NCI-H748 (cell line): ENCODE measurements around the gene PCDH1.
"Not testable (repeated sequence)": the region's sequence is repeated elsewhere in the genome, so short reads cannot be mapped to it uniquely, and the experiment has no call there.

Experiments used
- DNase-seq: peaks from one replicate; lab custom pipeline; 2025; ENCODE audit not compliant: unreplicated experiment; lab: John Stamatoyannopoulos, UW

Gene PCDH1

GRCh38 chr5:141902015-141902814 lies 24.0 kb upstream of the PCDH1 start:
- DNase-seq, result no peak

- no peak for DNase-seq
Observed at GRCh38 chr5:141898448-141899049, 20.3 kb upstream of the PCDH1 start.

- DNase-seq, result no peak
Observed at GRCh38 chr5:141897425-141897824, 19.2 kb upstream of the PCDH1 start.

DNA sequence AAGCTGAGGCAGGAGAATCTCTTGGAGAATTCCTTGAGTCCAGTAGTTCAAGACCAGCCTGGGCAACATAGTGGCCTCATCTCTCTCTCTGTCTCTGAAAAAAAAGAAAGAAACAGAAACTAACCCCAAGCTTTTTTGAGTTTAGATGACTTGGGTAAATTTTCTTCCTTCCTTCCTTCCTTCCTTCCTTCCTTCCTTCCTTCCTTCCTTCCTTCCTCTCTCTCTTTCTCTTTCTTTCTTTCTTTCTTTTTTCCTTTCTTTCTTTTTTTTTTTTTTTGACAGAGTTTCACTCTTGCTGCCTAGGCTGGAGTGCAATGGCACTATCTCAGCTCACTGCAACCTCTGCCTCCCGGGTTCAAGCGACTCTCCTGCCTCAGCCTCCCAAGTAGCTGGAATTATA lies 12.2 kb upstream of the PCDH1 start:
- DNase-seq, result not testable (repeated sequence)

DNA sequence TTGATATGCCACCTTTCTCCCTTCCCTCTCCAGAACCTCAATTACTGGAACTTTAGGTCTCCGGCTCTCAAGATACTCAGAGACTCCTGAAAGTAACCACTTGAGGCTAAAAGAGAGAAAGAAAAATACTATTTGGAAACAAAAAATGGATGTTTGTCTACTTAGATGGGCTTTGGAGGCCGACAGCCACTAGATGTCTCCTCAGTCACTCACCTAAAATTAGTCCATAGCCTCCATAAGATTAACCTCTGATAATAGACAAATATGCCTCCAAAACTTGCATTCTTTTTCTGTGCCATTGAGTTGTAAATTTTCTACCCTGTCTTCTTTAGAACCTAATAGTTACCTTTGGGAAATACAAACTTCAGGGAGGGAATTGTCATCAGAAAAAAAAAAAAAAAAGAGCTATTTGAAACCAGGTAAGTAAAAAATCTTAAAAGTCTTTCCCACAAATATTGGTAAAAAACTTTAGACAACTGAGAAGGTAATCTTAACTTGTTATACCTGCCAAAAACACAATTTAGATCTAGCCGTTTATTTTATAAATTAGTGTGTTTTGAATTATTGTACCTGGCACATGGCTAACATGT lies 11.2 kb upstream of the PCDH1 start:
- no peak for DNase-seq

GRCh38 chr5:141883892-141884318 lies 5.7 kb upstream of the PCDH1 start:
- DNase-seq, result no peak

DNA sequence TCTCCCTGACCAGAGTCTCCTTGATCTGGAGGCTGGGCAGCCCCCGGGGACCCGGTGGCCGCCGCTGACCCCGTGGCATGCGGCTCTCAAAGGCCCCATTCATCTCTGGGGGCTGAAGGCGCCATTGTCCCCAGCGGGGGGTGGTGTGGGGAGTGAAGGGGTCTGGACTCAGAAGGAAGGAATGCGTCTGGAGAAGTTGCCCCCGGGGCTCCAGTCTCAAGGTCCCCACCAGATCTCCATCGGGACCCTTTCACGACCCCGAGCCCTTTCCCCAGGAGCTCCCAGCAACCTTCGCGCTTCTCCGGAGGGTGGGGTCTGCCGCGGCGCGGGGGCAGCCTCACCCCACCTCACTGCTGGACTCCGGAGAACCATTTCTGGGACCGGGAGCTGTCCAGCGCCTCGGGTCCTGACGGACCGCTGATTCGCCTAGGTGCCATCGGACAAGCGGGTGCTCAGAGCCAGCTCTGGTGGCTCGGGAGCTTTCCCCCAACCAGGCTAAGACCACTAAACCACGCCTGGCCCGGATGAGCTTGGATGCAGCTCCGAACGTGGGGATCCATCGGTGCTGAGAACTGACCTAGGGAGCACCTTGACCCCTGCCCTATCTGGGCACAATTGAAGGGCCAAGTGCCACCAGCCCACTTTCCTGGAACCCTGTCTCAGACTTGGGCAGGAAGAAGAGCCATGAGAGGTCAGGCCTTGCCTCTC lies 5.1 kb upstream of the PCDH1 start:
- DNase-seq, result no peak

- DNase-seq, result peak; percentile 91
Observed at GRCh38 chr5:141882594-141883183, 4.5 kb upstream of the PCDH1 start.

DNA sequence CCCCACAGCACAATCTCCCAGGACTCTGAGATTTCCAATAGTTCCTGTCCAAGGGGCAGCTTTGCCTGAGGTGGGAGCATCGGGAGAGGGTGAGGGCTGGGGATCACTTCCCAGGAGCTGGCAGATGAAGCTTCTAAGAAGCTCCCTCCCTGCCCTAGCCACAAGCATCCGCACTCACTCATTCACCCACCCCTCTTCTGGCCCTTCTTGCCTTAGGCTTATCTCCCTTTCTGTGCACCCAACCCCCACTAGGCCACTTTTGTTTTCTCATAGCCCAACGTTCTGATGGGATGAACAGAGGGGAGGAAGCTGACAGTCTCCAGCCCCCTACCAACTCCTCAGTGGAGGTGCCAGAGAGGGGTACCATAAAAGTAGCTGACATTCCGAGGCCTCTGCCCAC lies 3.7 kb upstream of the PCDH1 start:
- no peak for DNase-seq

GRCh38 chr5:141880961-141881801 lies 3.0 kb upstream of the PCDH1 start:
- no peak for DNase-seq

DNA sequence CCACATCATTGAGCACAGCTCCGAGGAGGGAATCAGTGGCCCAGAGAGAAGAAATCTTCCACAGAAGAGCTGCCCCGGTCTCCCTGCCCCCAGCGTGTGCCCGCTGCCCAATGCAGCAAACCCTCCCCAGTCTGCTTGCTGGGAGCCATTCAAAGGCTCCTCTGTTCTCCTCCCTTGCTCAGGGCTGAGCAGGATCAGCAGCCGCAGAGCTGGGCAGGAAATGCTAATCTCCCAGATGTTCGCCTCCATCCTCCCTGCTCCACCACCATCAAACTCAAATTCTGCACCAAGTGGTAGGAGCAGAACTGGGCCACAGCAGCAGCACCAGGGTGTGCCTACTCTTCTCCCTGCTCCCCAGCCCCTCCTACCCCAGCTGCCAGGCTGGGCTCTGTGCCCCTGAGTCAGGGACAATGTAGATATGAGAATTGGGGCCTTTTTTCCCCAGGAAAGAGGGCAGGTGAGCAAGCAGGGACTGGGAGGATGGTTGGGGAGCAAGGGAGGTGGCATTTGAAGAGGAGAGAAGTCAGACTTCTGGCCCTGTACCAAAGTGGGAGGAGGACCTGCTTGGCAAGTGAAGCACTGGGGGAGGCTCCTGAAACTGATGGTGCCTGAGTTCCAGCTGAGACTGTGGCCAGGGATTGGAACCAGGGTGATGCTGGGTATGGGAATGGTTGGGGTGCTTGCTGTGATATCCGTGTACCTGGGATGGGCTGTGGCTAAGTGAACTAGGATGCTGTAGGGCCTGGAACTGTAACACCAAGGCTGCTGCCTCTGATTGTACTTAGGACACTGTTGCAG lies 1.9 kb upstream of the PCDH1 start:
- DNase-seq, result no peak

DNA sequence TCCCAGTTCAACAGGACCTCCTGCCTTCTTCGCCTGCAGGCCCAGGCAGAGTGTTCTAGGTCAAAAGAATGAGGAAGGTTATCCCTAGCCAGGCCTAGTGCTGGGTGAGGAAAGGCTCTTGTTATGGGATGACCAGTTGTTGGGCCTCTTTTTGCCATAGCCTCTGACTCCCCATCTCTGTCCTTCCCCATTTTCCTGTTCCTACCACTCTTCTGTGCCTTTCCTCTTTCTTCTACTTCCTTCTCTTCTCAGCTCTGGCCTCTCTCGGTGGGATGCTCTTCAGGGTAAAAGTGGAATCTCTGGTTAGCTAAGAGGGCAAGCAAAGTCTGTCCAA lies 1.2 kb upstream of the PCDH1 start:
- DNase-seq, result no peak

- DNase-seq, result peak; percentile 93
Observed at GRCh38 chr5:141878711-141879425, 658 bp upstream of the PCDH1 start.

DNA sequence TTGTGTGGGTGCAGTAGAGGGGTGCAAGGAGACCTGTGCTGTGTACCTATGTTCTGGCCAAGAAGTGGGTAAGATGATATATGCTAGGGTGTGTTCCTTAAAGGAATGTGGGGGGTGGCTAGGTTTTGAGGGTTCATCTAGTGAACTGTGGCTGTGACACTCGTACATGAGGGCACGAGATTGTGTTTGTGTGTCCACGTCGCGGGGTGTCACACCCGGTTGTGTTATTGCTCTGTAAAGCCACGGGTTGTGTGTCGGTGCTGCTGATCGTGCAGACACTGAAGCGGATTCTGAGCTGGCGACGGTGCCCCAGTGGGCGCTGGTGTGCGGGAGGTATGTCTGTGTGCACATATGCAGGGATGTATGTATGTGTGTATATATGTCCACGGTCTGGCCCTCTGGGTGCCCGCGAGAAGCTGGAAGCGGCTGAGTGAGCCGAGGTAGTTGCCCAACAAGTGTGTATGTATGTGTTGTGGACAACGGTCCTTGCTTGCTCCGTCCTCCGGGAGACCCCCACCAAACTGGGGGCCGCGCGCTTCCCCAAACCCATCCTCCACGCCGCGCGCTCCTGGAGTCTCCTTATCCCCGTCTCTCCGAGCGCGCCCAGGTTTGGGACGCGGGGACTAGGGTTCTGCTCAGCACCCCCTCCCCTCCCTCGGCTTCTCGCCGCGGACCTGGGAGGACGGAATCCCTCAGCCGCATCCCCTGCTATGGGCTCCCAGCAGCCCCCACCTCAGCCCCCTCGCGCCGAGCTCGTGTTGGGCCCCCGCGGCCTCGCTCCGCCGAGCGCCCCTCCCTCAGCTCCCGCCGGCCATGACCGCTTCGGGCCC lies 639 bp downstream of the PCDH1 start:
- DNase-seq, result peak; percentile 75

GRCh38 chr5:141876628-141877355 lies 1.4 kb downstream of the PCDH1 start:
- peak; percentile 63 for DNase-seq

DNA sequence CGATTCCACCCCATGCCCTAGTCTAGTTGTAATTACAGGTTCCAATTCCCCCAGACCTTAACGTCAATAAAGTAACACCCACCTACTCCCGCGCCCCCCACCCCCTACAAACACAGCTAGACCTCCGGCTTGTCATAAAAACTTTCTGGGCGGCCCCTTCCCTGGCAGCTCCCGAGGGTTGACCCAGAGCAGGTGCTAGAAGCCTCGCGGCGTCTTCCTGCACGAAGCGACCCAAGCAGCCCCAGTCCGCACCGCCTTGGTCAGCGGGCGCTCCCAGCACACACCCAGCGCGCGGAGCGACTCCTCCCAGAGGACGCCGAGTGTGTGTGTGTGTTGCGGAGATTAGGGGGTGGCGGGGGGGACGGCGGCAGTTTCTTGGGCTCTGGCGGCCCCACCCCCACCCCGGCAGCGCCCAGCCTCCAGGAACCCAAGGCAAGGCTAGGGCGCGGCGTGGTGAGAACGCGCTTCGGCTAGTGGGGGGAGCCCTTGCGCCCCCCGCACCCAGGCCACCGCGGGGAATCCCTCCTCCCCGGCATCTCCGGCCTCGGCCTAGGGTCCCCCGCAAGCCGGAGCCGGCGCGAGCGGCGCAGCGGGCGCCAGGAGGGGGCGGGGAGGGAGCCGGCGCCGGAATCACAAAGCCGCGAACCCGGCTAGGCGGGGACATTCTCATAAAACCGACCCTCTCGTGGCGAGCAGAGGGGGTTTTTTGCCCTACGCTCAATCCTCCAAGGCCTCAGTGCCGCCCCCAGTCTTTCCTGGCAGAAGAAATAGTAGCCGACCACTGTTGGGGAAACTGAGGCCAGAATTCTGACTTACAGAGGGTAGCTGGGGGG lies 2.2 kb downstream of the PCDH1 start:
- DNase-seq, result peak; percentile 71
